UCSD-AML1 (cell line): ENCODE data around the gene DNAL4.

ENCODE experiments used
- DNase-seq: peaks from one replicate; lab custom pipeline; 2025; ENCODE audit not compliant: unreplicated experiment; lab: John Stamatoyannopoulos, UW

The DNAL4 gene

GRCh38 chr22:38741576-38741975 is 52.4 kb downstream of the DNAL4 start:
- no peak for DNase-seq

GRCh38 chr22:38741166-38741565 is 52.8 kb downstream of the DNAL4 start:
- DNase-seq: no peak

DNA sequence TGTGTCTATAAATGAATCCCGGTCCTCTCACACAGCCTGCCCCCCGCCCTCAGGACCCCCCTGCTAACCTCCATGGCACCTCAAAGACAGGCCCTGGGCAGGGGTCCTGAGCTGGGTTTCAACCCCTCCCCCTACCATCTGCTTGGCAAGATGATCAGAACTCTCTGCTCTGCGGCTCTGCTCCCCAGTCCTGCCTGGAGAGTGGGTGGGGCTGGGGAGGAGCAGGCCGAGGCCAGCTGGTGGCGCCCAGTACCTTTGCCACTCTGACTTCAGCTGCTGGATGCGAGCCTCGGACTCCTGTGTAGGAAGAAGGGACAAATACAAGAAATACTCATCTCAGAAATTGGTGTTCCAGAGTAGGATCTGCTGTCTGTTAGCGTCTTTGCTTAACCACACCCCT is 53.2 kb downstream of the DNAL4 start:
- no peak for DNase-seq

- DNase-seq: no peak
Measured at GRCh38 chr22:38740116-38740723, 53.7 kb downstream of the DNAL4 start.

GRCh38 chr22:38739300-38740055 is 54.5 kb downstream of the DNAL4 start:
- DNase-seq: no peak

- no peak for DNase-seq
Measured at GRCh38 chr22:38738475-38739070, 55.4 kb downstream of the DNAL4 start.

GRCh38 chr22:38737302-38738060 is 56.5 kb downstream of the DNAL4 start:
- no peak for DNase-seq

DNA sequence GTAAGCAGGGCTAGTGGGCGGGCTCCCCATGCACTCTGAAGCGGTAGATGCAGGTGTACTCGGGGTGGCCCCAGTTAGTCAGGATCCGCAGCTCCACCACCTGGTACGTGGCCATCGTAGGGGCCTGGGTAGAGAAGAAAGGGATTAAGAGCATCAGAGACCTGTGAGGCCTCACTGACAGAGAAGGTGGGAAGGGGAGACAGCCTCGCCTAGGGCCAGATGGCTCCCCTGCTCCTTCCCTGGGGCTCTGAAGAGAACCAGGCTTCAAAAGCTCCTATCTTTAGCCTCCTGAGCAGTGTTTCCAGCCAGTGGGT is 57.7 kb downstream of the DNAL4 start:
- no peak for DNase-seq

GRCh38 chr22:38735465-38736256 is 58.3 kb downstream of the DNAL4 start:
- DNase-seq: no peak

DNA sequence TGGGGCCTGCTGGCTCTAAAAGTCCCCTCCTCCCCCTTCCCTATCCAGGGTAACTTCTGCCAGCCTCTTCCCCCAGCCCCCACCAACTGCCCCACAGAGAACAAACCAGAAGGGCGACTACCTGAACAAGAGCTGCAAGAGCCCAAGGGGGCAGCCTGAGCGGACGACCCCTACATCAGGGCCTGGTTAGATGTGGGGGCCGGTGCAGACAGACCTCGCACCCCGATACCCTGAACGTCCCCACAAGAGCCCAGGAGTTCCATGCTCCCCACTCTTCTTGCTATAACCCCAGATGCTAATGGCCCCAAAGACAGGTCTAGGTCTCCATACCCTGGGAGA is 58.8 kb downstream of the DNAL4 start:
- DNase-seq: no peak

GRCh38 chr22:38734421-38735100 is 59.4 kb downstream of the DNAL4 start:
- no peak for DNase-seq

GRCh38 chr22:38733724-38734381 is 60.1 kb downstream of the DNAL4 start:
- no peak for DNase-seq

DNA sequence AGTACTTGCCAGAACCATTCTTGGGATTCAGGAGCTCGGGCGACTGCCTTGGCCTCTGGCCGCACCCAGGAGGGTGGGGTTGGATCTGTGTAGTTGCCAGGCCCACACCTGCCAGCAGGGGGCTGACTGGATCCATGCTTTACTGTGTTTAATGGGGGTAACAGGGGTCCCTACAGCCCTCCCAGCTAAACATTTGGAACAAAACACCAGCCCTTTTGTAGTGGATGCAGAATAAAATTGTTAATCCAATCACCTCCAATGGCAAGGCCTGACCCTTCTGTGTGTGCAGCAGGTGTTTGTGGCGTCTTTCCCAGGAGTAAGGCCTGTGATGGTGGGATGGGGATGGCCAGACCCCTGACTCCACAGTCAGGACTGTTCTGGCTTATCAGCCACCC is 60.6 kb downstream of the DNAL4 start:
- peak; percentile 28 for DNase-seq

DNA sequence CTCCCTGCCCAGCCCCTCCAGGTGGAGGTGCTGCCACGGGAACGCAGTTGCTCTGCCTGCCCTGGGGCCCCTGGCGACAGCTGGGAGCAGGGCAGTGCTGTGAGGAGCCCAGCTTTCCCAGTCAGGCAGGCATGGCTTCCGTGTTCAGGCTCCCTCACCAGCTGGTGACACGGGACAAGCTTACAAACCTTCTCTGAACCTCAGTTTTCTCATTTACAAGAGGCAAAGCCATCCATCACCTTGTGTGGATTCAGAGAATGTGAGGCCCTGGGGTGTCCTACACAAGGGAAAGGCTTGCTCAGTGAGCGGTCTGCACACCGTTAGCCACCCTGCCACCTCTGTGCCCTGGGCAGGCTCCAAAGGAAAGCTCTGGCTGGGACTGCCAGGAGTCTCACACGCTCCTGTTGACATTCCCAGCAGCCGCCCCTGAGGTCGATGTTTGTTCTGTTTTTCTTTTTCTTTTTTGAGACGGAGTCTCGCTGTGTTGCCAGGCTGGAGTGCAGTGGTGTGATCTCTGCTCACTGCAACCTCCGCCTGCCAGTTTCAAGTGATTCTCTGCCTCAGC is 61.6 kb downstream of the DNAL4 start:
- DNase-seq: no peak

- no peak for DNase-seq
Measured at GRCh38 chr22:38731703-38732161, 62.2 kb downstream of the DNAL4 start.

DNA sequence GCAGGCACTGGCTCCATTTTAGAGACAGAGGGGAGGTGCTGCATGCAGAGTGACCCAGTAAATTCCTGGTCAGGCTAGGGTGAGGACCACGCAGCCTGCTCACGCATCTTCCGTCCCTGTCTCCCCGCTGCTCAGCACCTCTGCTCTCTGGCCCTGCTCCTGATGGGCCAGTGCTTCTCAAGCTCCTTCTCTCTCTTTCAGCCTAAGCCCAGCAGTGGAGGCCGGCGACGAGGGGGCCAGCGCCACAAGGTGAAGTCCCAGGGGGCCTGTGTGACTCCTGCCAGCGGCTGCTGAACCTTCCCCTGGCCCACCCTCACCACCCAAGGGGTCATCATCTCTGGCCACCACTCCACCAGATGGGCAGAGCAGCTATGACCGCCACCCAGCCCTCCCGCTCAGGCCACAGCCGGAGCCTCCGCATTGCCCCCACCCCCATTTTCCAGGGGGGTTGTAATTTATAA is 63.5 kb downstream of the DNAL4 start:
- no peak for DNase-seq

GRCh38 chr22:38729946-38730345 is 64.0 kb downstream of the DNAL4 start:
- no peak for DNase-seq

- no peak for DNase-seq
Measured at GRCh38 chr22:38728871-38729796, 64.8 kb downstream of the DNAL4 start.
